HEK293 (cell line): Measurements from ENCODE around the gene RUFY2.

Source experiments
- CTCF ChIP-seq: fragments of 450-650 bp; formaldehyde crosslinking; IDR thresholded peaks from 2 replicates; pipeline ENCODE4 v1.5.1; 2016; ENCODE audit warnings: missing biosample characterization, missing genetic modification characterization
- HOXA7 ChIP-seq: sonication (generic); formaldehyde crosslinking; IDR thresholded peaks from 2 replicates; pipeline ENCODE4 v1.8.1; 2022; ENCODE audit warnings: missing genetic modification reagents, borderline replicate concordance
- KLF1 ChIP-seq: fragments of 450-650 bp; formaldehyde crosslinking; IDR thresholded peaks from 2 replicates; pipeline ENCODE4 v1.5.1; 2016; ENCODE audit warnings: missing biosample characterization, missing genetic modification characterization
- PBX3 ChIP-seq: sonication (generic); formaldehyde crosslinking; IDR thresholded peaks from 2 replicates; pipeline ENCODE4 v1.8.1; 2022; ENCODE audit warnings: mild to moderate bottlenecking, moderate library complexity, missing genetic modification reagents
- SALL2 ChIP-seq: fragments of 450-650 bp; formaldehyde crosslinking; IDR thresholded peaks from 2 replicates; pipeline ENCODE4 v1.5.0; 2017; ENCODE audit warnings: missing biosample characterization, mild to moderate bottlenecking, missing genetic modification characterization, borderline replicate concordance
- SP2 ChIP-seq: fragments of 450-650 bp; formaldehyde crosslinking; IDR thresholded peaks from 2 replicates; pipeline ENCODE4 v1.5.1; 2016; ENCODE audit warnings: missing biosample characterization, missing genetic modification characterization
- SP7 ChIP-seq: fragments of 450-650 bp; formaldehyde crosslinking; IDR thresholded peaks from 2 replicates; pipeline ENCODE4 v1.5.1; 2016; ENCODE audit warnings: missing biosample characterization, missing genetic modification characterization
- YY2 ChIP-seq: fragments of 450-650 bp; formaldehyde crosslinking; IDR thresholded peaks from 2 replicates; pipeline ENCODE4 v1.5.1; 2016; ENCODE audit warnings: missing biosample characterization, missing genetic modification characterization
- ZBTB20 ChIP-seq: fragments of 450-650 bp; formaldehyde crosslinking; IDR thresholded peaks from 2 replicates; pipeline ENCODE4 v1.5.1; 2016; ENCODE audit warnings: missing biosample characterization, missing genetic modification characterization
- ZBTB6 ChIP-seq: fragments of 450-650 bp; formaldehyde crosslinking; IDR thresholded peaks from 2 replicates; pipeline ENCODE4 v1.5.1; 2017; ENCODE audit warnings: missing biosample characterization, missing genetic modification characterization
- ZBTB7A ChIP-seq: fragments of 450-650 bp; formaldehyde crosslinking; IDR thresholded peaks from 2 replicates; pipeline ENCODE4 v1.5.1; 2016; ENCODE audit warnings: low read depth, missing biosample characterization, missing genetic modification characterization
- ZBTB8A ChIP-seq: fragments of 450-650 bp; formaldehyde crosslinking; IDR thresholded peaks from 2 replicates; pipeline ENCODE4 v1.5.1; 2016; ENCODE audit warnings: missing biosample characterization, missing genetic modification characterization
- ZFP3 ChIP-seq: fragments of 450-650 bp; formaldehyde crosslinking; IDR thresholded peaks from 2 replicates; pipeline ENCODE4 v1.5.1; 2016; ENCODE audit warnings: low read depth, missing biosample characterization, missing genetic modification characterization
- ZFP41 ChIP-seq: fragments of 450-650 bp; formaldehyde crosslinking; IDR thresholded peaks from 2 replicates; pipeline ENCODE4 v1.5.1; 2016; ENCODE audit warnings: missing biosample characterization, missing genetic modification characterization, borderline replicate concordance
- ZNF112 ChIP-seq: fragments of 450-650 bp; formaldehyde crosslinking; IDR thresholded peaks from 2 replicates; pipeline ENCODE4 v1.5.0; 2017; ENCODE audit warnings: missing biosample characterization, missing genetic modification characterization
- ZNF132 ChIP-seq: fragments of 450-650 bp; formaldehyde crosslinking; IDR thresholded peaks from 2 replicates; pipeline ENCODE4 v1.5.1; 2017; ENCODE audit warnings: missing biosample characterization, missing genetic modification characterization, borderline replicate concordance
- ZNF155 ChIP-seq: fragments of 450-650 bp; formaldehyde crosslinking; IDR thresholded peaks from 2 replicates; pipeline ENCODE4 v1.5.1; 2016; ENCODE audit warnings: missing biosample characterization, missing genetic modification characterization
- ZNF175 ChIP-seq: fragments of 450-650 bp; formaldehyde crosslinking; IDR thresholded peaks from 2 replicates; pipeline ENCODE4 v1.5.1; 2016; ENCODE audit warnings: missing biosample characterization, missing genetic modification characterization
- ZNF202 ChIP-seq: fragments of 450-650 bp; formaldehyde crosslinking; IDR thresholded peaks from 2 replicates; pipeline ENCODE4 v1.5.1; 2016; ENCODE audit warnings: missing biosample characterization, missing genetic modification characterization, borderline replicate concordance
- ZNF221 ChIP-seq: fragments of 450-650 bp; formaldehyde crosslinking; IDR thresholded peaks from 2 replicates; pipeline ENCODE4 v1.5.1; 2017; ENCODE audit warnings: missing biosample characterization, missing genetic modification characterization, borderline replicate concordance
- ZNF223 ChIP-seq: fragments of 450-650 bp; formaldehyde crosslinking; IDR thresholded peaks from 2 replicates; pipeline ENCODE4 v1.5.1; 2016; ENCODE audit warnings: missing biosample characterization, missing genetic modification characterization
- ZNF274 ChIP-seq, 2 experiments: fragments of 200-500 bp in 1 of 2; fragments of 450-650 bp in 1 of 2; sonication (Bioruptor generic) in 1 of 2; formaldehyde crosslinking in 1 of 2; IDR thresholded peaks; 2 replicates each; pipeline versions ENCODE4 v1.5.1 to v1.6.1; 2014 to 2016; ENCODE audit warnings: borderline replicate concordance in 1 of 2, inconsistent platforms in 1 of 2, low read length in 1 of 2, missing biosample characterization in 1 of 2, missing genetic modification characterization in 1 of 2
- ZNF292 ChIP-seq: fragments of 450-650 bp; formaldehyde crosslinking; IDR thresholded peaks from 2 replicates; pipeline ENCODE4 v1.5.1; 2016; ENCODE audit warnings: low read depth, missing biosample characterization, missing genetic modification characterization, borderline replicate concordance
- ZNF302 ChIP-seq: fragments of 450-650 bp; formaldehyde crosslinking; IDR thresholded peaks from 2 replicates; pipeline ENCODE4 v1.5.1; 2016; ENCODE audit warnings: missing biosample characterization, missing genetic modification characterization, low read depth
- ZNF350 ChIP-seq: fragments of 450-650 bp; formaldehyde crosslinking; IDR thresholded peaks from 2 replicates; pipeline ENCODE4 v1.5.0; 2017; ENCODE audit warnings: missing biosample characterization, mild to moderate bottlenecking, missing genetic modification characterization
- ZNF473 ChIP-seq: fragments of 450-650 bp; formaldehyde crosslinking; IDR thresholded peaks from 2 replicates; pipeline ENCODE4 v1.5.1; 2017; ENCODE audit warnings: missing biosample characterization, missing genetic modification characterization
- ZNF514 ChIP-seq: fragments of 450-650 bp; formaldehyde crosslinking; IDR thresholded peaks from 2 replicates; pipeline ENCODE4 v1.5.1; 2016; ENCODE audit warnings: missing biosample characterization, missing genetic modification characterization
- ZNF529 ChIP-seq: fragments of 450-650 bp; formaldehyde crosslinking; IDR thresholded peaks from 2 replicates; pipeline ENCODE4 v1.5.1; 2017; ENCODE audit warnings: missing genetic modification characterization, missing biosample characterization; ENCODE audit not compliant: insufficient replicate concordance
- ZNF549 ChIP-seq: fragments of 450-650 bp; IDR thresholded peaks from 2 replicates; pipeline ENCODE4 v1.5.1; 2018; ENCODE audit warnings: missing biosample characterization, missing genetic modification characterization, mild to moderate bottlenecking, inconsistent platforms, moderate library complexity
- ZNF571 ChIP-seq: fragments of 450-650 bp; formaldehyde crosslinking; IDR thresholded peaks from 2 replicates; pipeline ENCODE4 v1.5.0; 2017; ENCODE audit warnings: missing biosample characterization, missing genetic modification characterization
- ZNF670 ChIP-seq: fragments of 450-650 bp; formaldehyde crosslinking; IDR thresholded peaks from 2 replicates; pipeline ENCODE4 v1.5.1; 2016; ENCODE audit warnings: missing biosample characterization, missing genetic modification characterization, low read depth
- ZNF830 ChIP-seq: fragments of 450-650 bp; IDR thresholded peaks from 2 replicates; pipeline ENCODE4 v1.5.0; 2018; ENCODE audit warnings: missing biosample characterization, missing genetic modification characterization, low read depth, mild to moderate bottlenecking, moderate library complexity
- ZXDB ChIP-seq: fragments of 450-650 bp; formaldehyde crosslinking; IDR thresholded peaks from 2 replicates; pipeline ENCODE4 v1.5.1; 2016; ENCODE audit warnings: missing biosample characterization, missing genetic modification characterization
- TF ChIP-seq, protein P1 (sequence below): fragments of 450-650 bp; formaldehyde crosslinking; IDR thresholded peaks from 2 replicates; pipeline ENCODE4 v1.5.1; 2016; ENCODE audit warnings: missing biosample characterization, missing genetic modification characterization
- TF ChIP-seq, protein P2 (sequence below): fragments of 450-650 bp; formaldehyde crosslinking; IDR thresholded peaks from 2 replicates; pipeline ENCODE4 v1.5.1; 2017; ENCODE audit warnings: missing biosample characterization, missing genetic modification characterization

RUFY2 gene

DNA sequence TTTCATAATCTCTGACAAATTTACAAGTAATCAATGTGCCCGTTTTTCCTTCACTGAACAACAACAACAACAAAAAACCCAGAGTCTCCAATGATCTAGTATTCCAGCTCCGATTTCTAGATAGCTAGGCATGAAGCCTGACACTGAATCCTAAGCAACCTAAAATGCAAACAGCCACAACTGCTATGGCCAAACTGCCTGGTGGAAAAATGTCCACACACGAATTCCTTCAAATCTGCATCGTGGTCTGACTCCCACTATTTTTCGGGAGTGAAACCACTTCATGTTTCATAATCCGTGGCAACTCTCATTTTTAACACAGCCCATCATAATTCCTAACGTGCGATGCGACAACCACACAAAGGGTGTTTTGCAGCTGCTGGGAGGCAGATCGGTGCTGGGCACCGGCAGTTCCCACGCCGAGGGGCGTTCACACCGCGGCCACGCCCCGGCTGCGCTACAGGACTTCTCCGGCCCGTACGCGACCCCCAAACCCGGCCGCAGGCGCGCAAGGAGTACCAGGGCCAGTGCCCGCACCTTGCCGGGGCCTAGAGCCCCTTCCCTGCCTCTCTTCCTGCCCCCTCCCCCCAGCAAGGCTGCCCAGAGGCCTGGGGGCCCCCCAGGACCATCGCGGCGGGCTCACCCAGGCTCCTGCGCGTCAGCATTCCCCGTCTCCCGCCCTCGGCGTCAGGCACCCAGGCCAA lies 814 bp downstream of the RUFY2 start (continued):
- TF ChIP-seq SP7 (tag by site-specific recombination), result 0 out of 2 replicates have a peak, but pooled peaks have one; percentile 30
- no peak for TF ChIP-seq PBX3 (CRISPR knock-in tag)
- TF ChIP-seq YY2 (tag by site-specific recombination), result no peak
- no peak for TF ChIP-seq ZNF155 (tag by site-specific recombination)
- no peak for TF ChIP-seq CTCF (tag by site-specific recombination)
- no peak for TF ChIP-seq ZNF112 (tag by site-specific recombination)
- no peak for TF ChIP-seq ZFP41 (tag by site-specific recombination)
- no peak for TF ChIP-seq ZNF175 (tag by site-specific recombination)
- peak; percentile 88 for TF ChIP-seq ZBTB8A (tag by site-specific recombination)
- TF ChIP-seq ZNF571, result no peak
- no peak for TF ChIP-seq ZBTB6
- no peak for TF ChIP-seq SALL2
- TF ChIP-seq ZNF830 (tag by site-specific recombination), result no peak
- TF ChIP-seq ZNF302 (tag by site-specific recombination), result no peak
- TF ChIP-seq ZBTB7A (tag by site-specific recombination), result peak; percentile 69
- TF ChIP-seq ZNF202 (tag by site-specific recombination), result no peak
- TF ChIP-seq ZNF670 (tag by site-specific recombination), result no peak
- no peak for TF ChIP-seq ZNF292 (tag by site-specific recombination)
- peak; percentile 86 for TF ChIP-seq KLF1 (tag by site-specific recombination)
- TF ChIP-seq ZNF274 (IDR thresholded peaks at IDR 0.05; ENCODE audit: low read length), result no peak
- TF ChIP-seq ZNF274 (tag by site-specific recombination; IDR thresholded peaks at IDR 0.05; ENCODE audit: borderline replicate concordance), result no peak
- TF ChIP-seq ZNF350, result no peak
- TF ChIP-seq, protein P1, sequence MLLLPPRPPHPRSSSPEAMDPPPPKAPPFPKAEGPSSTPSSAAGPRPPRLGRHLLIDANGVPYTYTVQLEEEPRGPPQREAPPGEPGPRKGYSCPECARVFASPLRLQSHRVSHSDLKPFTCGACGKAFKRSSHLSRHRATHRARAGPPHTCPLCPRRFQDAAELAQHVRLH (tag by site-specific recombination), result no peak
- peak; percentile 92 for TF ChIP-seq ZBTB20
- no peak for TF ChIP-seq SP2 (tag by site-specific recombination)
- TF ChIP-seq HOXA7 (CRISPR knock-in tag), result no peak
- TF ChIP-seq ZNF223, result 0 out of 2 replicates have a peak, but pooled peaks have one; percentile 59
- TF ChIP-seq ZNF529 (tag by site-specific recombination), result no peak
- TF ChIP-seq ZNF221 (tag by site-specific recombination), result no peak
- TF ChIP-seq ZNF549 (tag by site-specific recombination), result no peak
- TF ChIP-seq ZNF473 (tag by site-specific recombination), result no peak
- TF ChIP-seq ZNF514 (tag by site-specific recombination), result no peak
- TF ChIP-seq ZNF132, result no peak
- TF ChIP-seq ZFP3 (tag by site-specific recombination), result no peak
- TF ChIP-seq, protein P2, sequence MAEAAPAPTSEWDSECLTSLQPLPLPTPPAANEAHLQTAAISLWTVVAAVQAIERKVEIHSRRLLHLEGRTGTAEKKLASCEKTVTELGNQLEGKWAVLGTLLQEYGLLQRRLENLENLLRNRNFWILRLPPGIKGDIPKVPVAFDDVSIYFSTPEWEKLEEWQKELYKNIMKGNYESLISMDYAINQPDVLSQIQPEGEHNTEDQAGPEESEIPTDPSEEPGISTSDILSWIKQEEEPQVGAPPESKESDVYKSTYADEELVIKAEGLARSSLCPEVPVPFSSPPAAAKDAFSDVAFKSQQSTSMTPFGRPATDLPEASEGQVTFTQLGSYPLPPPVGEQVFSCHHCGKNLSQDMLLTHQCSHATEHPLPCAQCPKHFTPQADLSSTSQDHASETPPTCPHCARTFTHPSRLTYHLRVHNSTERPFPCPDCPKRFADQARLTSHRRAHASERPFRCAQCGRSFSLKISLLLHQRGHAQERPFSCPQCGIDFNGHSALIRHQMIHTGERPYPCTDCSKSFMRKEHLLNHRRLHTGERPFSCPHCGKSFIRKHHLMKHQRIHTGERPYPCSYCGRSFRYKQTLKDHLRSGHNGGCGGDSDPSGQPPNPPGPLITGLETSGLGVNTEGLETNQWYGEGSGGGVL (tag by site-specific recombination), result no peak
- 0 out of 2 replicates have a peak, but pooled peaks have one; percentile 67 for TF ChIP-seq ZXDB (tag by site-specific recombination)
